Right ventricle myocardium superior (tissue), 1 donor: ENCODE measurements around the gene DALRD3. TPM values are rescaled to one million over a fixed set of nuclear protein-coding genes. Genes with fewer than 3 reads are reported as not detected.
A peak's percentile ranks its signal among the peaks of the same experiment; 100 is the strongest.

Source experiments
- ATAC-seq: fragments of 200-7000 bp; cut with Tn5 transposase; one replicate; pipeline ENCODE4 v1.9.1; 2020; ENCODE audit warnings: mild to moderate bottlenecking; ENCODE audit not compliant: poor library complexity
- DNase-seq: peaks from one replicate; pipeline ENCODE4 v3.0.0-alpha.2; 2020
- intact Hi-C: fragments of 100-400 bp; cut with DNase I; formaldehyde crosslinking; loops from one replicate; pipeline ENCODE4 v1.11.2; 2022
- total RNA-seq: library from RNA; stranded (reverse); fragmentation: NEBNext Ultra II Directional; extraction: Animal tissue kit (Norgen Biotek cat#: 25700); gene quantifications from one replicate; pipeline ENCODE4 v1.2.1, GENCODE V29; 2021
- donor health status: DM: no; HTN: yes; CAD: no; lungs with severe emphysema.

The DALRD3 gene
- total RNA-seq, 1 donor from 2014 or later = 7.9 TPM

GRCh38 chr3:49007771-49008528 is 10.4 kb downstream of the DALRD3 start:
- intact Hi-C loops = no loop called here
- peak; percentile 82 for ATAC-seq

GRCh38 chr3:49007068-49007770 is 11.2 kb downstream of the DALRD3 start, which contains the start of gene WDR6:
WDR6 (plus strand) TSS chr3:49007391; CDS start chr3:49007432, 41 bp downstream.
- peak; percentile 92 for ATAC-seq
- intact Hi-C loops = no loop called here
- peak; percentile 99 for DNase-seq

More at GRCh38 chr3:49007771-49008528, 10.4 kb downstream of the DALRD3 start:
- DNase-seq = peak; percentile 92

DNA sequence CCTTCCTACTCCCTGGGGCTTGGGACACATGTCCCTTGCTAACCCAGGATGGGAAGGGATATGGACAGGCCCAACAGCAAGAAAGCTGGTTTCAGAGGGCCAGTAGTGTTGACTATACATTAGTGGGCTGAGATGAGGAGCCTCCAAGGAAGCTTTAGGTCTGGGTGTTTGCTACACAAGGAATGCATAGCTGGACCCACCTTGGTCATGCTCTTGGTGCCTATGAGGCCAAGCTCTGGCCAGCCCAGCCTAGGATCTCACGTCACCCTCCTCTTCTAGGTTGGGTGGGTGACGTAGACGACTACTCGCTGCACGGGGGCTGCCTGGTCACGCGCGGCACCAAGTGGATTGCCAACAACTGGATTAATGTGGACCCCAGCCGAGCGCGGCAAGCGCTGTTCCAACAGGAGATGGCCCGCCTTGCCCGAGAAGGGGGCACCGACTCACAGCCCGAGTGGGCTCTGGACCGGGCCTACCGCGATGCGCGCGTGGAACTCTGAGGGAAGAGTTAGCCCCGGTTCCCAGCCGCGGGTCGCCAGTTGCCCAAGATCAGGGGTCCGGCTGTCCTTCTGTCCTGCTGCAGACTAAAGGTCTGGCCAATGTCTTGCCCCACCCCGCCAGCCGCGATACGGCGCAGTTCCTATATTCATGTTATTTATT is 11.8 kb downstream of the DALRD3 start:
- ATAC-seq = peak; percentile 3
- no peak for DNase-seq
- intact Hi-C loops = no loop called here

DNA sequence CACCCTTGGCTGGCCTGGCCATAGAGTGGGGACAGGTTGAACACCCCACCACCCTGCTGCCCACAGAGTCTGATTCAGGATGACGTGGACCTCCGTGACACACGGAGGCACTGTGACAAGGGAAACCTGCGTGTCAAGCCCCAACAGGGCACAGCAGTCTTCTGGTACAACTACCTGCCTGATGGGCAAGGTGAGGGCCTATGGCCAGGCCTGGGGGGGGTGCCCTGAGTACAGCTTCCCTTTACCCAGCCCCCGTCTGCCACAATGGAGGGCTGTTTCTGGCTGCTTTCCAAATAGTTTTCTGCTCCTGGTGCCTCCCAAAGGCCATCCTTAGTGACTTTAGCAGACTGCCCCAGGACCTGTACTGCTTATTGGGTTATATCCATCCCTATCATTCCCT is 12.4 kb downstream of the DALRD3 start:
- ATAC-seq = no peak
- peak; percentile 32 for DNase-seq
- intact Hi-C loops = no loop called here

GRCh38 chr3:49005303-49005680 is 13.1 kb downstream of the DALRD3 start:
- intact Hi-C loops = no loop called here
- ATAC-seq (no peak), DNase-seq (peak; percentile 32)

DNA sequence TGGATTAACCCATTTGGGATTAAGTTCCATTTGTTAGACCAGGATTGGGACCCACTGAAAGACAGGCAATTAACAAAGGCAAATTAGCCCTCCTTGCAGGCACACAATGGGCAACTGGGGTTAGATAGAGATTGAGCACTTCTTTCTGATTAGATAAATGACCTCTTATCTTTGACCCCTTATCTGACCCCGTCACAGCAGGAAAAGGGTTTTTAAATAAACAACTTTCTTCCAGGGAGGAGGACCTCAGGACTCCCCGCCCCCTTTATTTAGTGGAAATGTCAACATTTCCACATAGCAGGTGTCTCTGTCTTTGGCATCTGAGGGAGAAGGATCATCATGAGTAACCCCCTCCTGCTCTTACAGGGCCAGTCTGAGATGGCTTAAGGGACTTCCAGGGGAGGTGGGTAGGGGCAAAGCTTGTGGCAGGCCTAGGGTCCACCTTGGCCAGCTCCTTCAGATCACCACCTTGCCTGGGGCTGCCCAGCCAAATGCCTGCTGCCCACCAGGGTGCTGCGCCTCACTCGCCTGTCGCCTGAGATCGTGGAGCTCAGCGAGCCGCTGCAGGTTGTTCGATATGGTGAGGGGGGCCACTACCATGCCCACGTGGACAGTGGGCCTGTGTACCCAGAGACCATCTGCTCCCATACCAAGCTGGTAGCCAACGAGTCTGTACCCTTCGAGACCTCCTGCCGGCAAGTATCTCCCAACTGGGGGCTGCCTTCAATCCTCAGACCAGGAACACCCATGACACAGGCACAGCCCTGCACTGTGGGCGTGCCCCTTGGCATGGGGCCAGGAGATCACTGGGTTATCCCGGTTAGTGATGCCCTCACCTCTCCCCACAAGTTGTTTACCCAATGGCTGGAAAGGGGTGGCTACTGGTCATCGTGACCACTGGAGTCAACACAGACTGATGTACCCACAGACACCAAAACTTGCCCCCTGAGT is 13.8 kb downstream of the DALRD3 start:
- DNase-seq = peak; percentile 47
- ATAC-seq = no peak
- intact Hi-C loops = no loop called here

DNA sequence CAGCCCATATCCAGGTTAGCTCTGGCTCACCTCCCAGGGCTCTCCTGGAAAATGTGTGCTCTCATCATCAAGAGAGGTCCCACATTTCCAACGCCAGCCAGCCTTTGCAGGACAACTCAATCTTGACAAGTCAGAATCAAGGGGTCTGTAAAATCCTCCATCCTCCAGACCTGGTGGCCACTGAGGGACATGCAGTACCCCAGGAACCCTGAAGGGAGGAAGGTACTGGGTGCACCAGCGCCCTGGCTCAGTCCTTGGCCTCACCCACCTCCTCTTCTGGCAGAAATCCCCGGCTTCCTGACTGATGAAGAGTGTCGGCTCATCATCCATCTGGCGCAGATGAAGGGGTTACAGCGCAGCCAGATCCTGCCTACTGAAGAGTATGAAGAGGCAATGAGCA is 17.2 kb downstream of the DALRD3 start:
- DNase-seq (no peak), ATAC-seq (no peak)
- intact Hi-C loops = no loop called here

- intact Hi-C loops = loop anchor here (10.0 kb wide), 1 partner anchor 446 kb away; no protein-coding TSS in a partner anchor
- no peak for DNase-seq
- ATAC-seq = no peak
Observed at GRCh38 chr3:48999085-48999858, 19.1 kb downstream of the DALRD3 start.

DNA sequence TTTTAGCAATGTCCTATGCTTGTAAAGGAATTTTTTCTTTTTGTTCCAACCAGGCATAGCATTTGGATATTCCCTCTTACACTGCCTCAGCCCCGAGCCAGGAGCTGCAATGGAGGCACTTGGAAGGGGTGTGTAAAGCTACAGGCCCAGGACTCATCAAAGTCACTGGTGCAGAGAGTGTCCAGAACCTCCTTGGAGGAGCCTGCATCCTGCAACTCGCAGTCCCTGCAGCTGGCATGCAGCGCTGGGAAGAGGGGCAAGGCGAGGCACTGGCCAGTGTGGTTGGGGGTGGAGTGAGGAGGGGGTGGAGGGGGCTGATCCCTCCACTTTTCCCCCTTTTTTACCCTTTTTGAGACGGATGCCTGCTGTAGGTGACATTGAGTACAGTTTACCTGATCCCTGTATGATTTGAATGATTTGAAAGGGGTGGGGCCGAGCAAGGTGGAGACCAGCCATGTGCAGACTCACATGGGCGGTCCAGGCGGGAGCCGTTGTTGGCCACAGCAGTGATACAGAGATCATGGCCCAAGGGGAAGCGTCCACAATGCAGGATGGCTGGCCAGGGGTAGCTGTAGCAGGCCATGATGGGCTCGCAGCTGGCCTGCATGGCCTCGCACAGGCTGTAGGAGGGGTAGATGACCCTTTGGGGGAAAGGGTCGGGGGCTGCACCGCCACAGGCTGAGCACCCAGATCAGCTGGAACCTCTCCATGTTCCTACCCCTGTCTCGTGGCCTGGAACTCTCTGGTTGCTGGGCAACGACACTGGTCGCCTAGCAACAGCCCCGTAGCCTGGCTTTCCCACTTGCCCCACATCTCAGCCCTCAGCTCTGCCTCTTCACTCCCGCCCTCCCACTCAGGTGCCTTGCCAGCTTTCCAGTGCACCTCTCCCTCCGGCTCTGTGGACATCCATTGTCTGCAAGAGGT is 20.4 kb downstream of the DALRD3 start:
- DNase-seq = no peak
- intact Hi-C loops = loop anchor here (10.0 kb wide), 1 partner anchor 447 kb away; no protein-coding TSS in a partner anchor
- ATAC-seq = no peak

GRCh38 chr3:48997102-48997635 is 21.2 kb downstream of the DALRD3 start:
- ATAC-seq = no peak
- intact Hi-C loops = loop anchor here (10.0 kb wide), 1 partner anchor 448 kb away; no protein-coding TSS in a partner anchor
- DNase-seq = no peak

DNA sequence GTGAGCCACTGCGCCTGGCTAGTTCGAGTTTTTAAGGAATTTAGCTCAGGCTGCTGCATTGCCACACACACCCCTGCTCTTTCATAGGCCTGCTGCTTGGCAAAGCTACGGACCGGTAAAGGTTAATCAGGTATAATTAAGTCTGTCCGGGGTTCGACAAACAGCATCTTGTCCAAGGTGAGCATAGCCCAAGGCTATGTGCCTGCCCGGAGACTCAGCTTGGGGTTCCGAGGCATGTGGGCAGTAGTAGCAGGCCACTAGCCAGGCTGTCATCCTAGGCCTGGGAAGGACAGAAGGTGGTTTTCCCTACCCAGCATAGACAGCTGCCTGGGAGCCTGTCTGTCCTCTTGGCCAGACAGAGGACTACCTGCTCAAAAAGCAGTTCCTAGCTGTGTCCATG is 21.7 kb downstream of the DALRD3 start:
- DNase-seq (no peak), ATAC-seq (no peak)
- intact Hi-C loops = loop anchor here (10.0 kb wide), 1 partner anchor 448 kb away; no protein-coding TSS in a partner anchor

DNA sequence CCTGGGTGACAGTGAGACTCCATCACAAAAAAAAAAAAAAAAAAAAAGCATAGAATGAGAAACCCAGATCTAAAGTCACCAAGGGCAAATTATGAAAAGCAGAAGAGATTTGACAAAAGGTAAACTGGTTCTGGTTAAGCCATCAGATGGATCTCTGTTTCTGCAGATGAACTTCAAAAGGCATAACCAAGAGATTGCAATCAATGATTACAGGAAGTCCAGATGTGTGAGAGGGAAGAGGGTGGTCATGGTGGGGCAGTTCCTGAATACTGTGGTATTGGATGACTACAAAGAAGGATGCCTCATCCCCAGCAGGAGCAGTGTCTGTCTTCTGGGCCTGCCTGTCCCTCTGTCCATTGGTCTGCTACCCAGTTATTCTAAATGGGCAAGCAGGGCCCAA is 24.5 kb downstream of the DALRD3 start:
- intact Hi-C loops = loop anchor here (10.0 kb wide), 1 partner anchor 451 kb away; no protein-coding TSS in a partner anchor
- DNase-seq = no peak
- ATAC-seq = no peak

DNA sequence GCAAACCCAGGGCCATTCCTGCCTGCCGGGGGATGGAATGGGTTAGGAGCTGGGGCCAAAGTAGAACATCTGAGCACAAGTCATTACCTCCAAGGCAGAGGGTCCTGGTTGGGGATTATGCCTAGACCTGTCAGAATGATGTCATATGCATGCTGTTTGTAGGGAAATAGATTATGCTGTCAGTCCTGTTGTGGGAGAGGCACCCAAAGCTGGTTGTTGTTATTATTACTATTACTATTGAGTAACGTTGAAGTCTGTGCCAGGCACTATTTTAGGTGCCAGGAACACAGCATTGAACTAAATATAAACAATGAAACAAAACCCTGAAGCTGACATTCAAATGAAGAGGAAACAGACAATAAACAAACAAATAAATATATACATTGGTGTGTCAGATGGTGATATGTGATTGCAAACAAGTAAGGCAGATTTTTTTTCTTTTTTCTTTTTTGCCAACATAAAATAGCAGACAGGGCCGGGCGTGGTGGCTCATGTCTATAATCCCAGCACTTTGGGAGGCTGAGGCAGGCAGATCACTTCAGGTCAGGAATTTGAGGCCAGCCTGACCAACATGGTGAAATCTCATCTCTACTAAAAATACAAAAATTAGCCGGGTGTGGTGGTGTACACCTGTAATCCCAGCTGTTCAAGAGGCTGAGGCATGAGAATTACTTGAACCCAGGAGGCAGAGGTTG is 26.4 kb downstream of the DALRD3 start:
- intact Hi-C loops = loop anchor here (10.0 kb wide), 1 partner anchor 453 kb away; no protein-coding TSS in a partner anchor
- no peak for ATAC-seq
- DNase-seq = no peak

GRCh38 chr3:48990636-48991469 is 27.5 kb downstream of the DALRD3 start:
- DNase-seq (no peak), ATAC-seq (peak; percentile 32)
- intact Hi-C loops = loop anchor here (10.0 kb wide), 1 partner anchor 454 kb away; no protein-coding TSS in a partner anchor
